Upper lobe of right lung (tissue), 1 donor: ENCODE results near the gene A3GALT2. TPM values are rescaled to one million over a fixed set of nuclear protein-coding genes. Genes with fewer than 3 reads are reported as not detected.
A peak's percentile ranks its signal among the peaks of the same experiment; 100 is the strongest.

Experiments used
- ATAC-seq: fragments of 200-7000 bp; cut with Tn5 transposase; one replicate; pipeline ENCODE4 v1.9.1; 2020; ENCODE audit warnings: mild to moderate bottlenecking, moderate library complexity
- DNase-seq: peaks from one replicate; pipeline ENCODE4 v3.0.0-alpha.2; 2020
- H3K27ac ChIP-seq: fragments of 200-600 bp; one replicate; pipeline ENCODE4 v1.8.0; 2022
- H3K27me3 ChIP-seq: fragments of 200-600 bp; one replicate; pipeline ENCODE4 v1.8.0; 2022; ENCODE audit warnings: mild to moderate bottlenecking
- H3K36me3 ChIP-seq: fragments of 200-600 bp; one replicate; pipeline ENCODE4 v1.8.0; 2022
- H3K4me1 ChIP-seq: fragments of 200-600 bp; one replicate; pipeline ENCODE4 v1.8.0; 2022
- H3K4me3 ChIP-seq: fragments of 200-600 bp; one replicate; pipeline ENCODE4 v1.8.0; 2022; ENCODE audit warnings: mild to moderate bottlenecking
- H3K9me3 ChIP-seq: fragments of 200-600 bp; one replicate; pipeline ENCODE4 v1.8.0; 2022
- CTCF ChIP-seq: fragments of 200-600 bp; IDR thresholded peaks from one replicate; pipeline ENCODE4 v1.8.0; 2022; ENCODE audit warnings: antibody characterized with exemption
- intact Hi-C: fragments of 100-400 bp; cut with DNase I; formaldehyde crosslinking; loops from one replicate; pipeline ENCODE4 v1.11.0; 2022
- total RNA-seq: library from RNA; stranded (reverse); fragmentation: NEBNext Ultra II Directional; extraction: Animal tissue kit (Norgen Biotek cat#: 25700); gene quantifications from one replicate; pipeline ENCODE4 v1.2.1, GENCODE V29; 2021
- donor health status: DM: no; HTN: yes; CAD: no; lungs with severe emphysema.

The A3GALT2 gene
- total RNA-seq, 1 donor from 2014 or later: not detected

- peaks cover 25% of the 10 kb centered on the region for H3K4me1 ChIP-seq
- peaks cover 1% of the 10 kb centered on the region for H3K27me3 ChIP-seq
- DNase-seq (peak; percentile 6), ATAC-seq (no peak)
- H3K4me3 ChIP-seq: no peak overlapping the region
- TF ChIP-seq CTCF: no peak
- no peaks in the 10 kb centered on the region for H3K9me3 ChIP-seq
- H3K36me3 ChIP-seq: peaks cover 27% of the 10 kb centered on the region
- intact Hi-C loops: no loop called here
- H3K27ac ChIP-seq: no peak overlapping the region
Observed at GRCh38 chr1:33301273-33301984, 19.5 kb downstream of the A3GALT2 start.

GRCh38 chr1:33300673-33301072 is 20.2 kb downstream of the A3GALT2 start:
- TF ChIP-seq CTCF: no peak
- no peaks in the 10 kb centered on the region for H3K9me3 ChIP-seq
- DNase-seq (peak; percentile 77), ATAC-seq (peak; percentile 54)
- peaks cover 28% of the 10 kb centered on the region for H3K36me3 ChIP-seq
- intact Hi-C loops: no loop called here
- no peaks in the 10 kb centered on the region for H3K27me3 ChIP-seq
- H3K4me3 ChIP-seq: no peak overlapping the region
- H3K4me1 ChIP-seq: peaks cover 26% of the 10 kb centered on the region
- no peak overlapping the region for H3K27ac ChIP-seq

DNA sequence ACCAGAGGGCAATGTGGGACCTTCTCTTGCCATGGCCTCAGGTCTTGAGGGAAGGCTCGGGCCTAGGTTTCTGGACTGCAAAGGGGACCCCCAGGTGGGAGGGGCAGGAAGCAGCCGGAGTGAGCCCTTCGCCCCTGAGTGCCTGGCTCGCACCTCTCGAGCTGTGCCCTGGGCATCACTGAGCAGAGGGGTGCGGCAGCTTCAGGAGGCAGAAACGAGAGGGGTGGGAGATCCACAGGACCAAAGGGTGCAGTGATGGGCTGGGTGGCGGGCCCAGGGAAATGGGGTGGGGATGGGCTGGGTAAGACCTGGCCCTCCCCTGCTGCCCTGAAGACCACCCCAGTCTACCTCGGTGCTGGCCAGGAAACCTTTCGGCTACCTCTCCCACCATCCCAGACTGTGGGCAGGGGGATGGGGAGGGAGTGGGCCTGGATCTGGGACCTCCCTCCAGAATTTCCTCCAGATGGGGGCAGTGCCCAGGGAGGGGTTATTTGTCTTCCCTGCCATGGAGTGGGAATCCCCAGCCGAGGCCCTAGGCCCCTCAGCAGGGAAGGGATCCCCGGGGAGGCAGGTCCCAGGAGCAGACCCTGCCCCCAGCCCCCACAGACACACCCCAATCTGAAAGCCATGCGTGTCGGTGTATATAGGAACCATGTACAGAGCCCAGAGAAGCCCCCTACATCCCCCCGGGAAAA is 21.3 kb downstream of the A3GALT2 start:
- H3K27me3 ChIP-seq: no peaks in the 10 kb centered on the region
- no peak for ATAC-seq
- peaks cover 32% of the 10 kb centered on the region for H3K4me1 ChIP-seq
- H3K9me3 ChIP-seq: no peaks in the 10 kb centered on the region
- no peak overlapping the region for H3K4me3 ChIP-seq
- H3K36me3 ChIP-seq: peaks cover 36% of the 10 kb centered on the region
- no peak for TF ChIP-seq CTCF
- no peak overlapping the region for H3K27ac ChIP-seq
- peak; percentile 55 for DNase-seq
- intact Hi-C loops: loop anchor here (5.0 to 10.0 kb wide), 2 partner anchors 68 to 155 kb away; no protein-coding TSS in a partner anchor

DNA sequence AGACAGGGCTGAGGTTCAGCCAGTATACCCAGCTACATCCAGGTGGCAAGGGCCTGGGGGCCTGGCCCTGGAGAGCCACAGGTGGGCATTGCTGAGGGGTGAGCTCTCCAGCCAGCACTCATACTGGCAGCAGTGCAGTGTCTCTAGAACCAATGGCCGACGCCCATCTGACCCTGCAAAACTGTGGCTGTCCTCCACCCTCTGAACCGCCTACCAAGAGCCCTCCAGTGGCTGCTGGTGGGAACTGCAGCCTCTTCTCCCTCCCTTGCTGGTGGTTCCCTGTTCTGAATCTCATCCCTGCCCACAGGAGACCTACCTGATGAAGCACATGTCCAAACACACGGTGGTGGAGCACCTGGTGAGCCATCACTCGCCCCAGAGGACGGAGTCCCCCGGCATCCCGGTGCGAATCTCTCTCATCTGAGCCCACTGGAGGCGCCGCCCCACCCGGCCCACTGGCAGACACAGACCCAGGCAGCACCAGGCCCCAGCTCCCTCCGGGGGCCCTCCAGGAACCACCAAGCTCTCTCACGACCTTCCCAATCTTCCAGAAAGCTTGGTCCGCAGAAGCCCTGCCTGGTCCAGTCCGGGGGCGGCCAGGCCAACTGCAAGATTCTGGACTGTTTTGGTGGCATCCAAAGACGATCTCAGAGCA is 22.1 kb downstream of the A3GALT2 start:
- H3K9me3 ChIP-seq: no peaks in the 10 kb centered on the region
- no peak overlapping the region for H3K27ac ChIP-seq
- ATAC-seq (peak; percentile 86), DNase-seq (peak; percentile 88)
- TF ChIP-seq CTCF: peak; percentile 92
- intact Hi-C loops: loop anchor here (5.0 to 10.0 kb wide), 2 partner anchors 69 to 156 kb away; no protein-coding TSS in a partner anchor
- peaks cover 44% of the 10 kb centered on the region for H3K36me3 ChIP-seq
- peaks cover 32% of the 10 kb centered on the region for H3K4me1 ChIP-seq
- H3K4me3 ChIP-seq: no peak overlapping the region
- no peaks in the 10 kb centered on the region for H3K27me3 ChIP-seq

GRCh38 chr1:33297911-33298622 is 22.8 kb downstream of the A3GALT2 start:
- no peak overlapping the region for H3K27ac ChIP-seq
- no peak for ATAC-seq
- no peaks in the 10 kb centered on the region for H3K27me3 ChIP-seq
- peaks cover 32% of the 10 kb centered on the region for H3K4me1 ChIP-seq
- TF ChIP-seq CTCF: no peak
- no peaks in the 10 kb centered on the region for H3K9me3 ChIP-seq
- intact Hi-C loops: loop anchor here (5.0 to 10.0 kb wide), 2 partner anchors 69 to 157 kb away; no protein-coding TSS in a partner anchor
- no peak overlapping the region for H3K4me3 ChIP-seq
- peak; percentile 15 for DNase-seq
- H3K36me3 ChIP-seq: peaks cover 47% of the 10 kb centered on the region
